ENCODE measurements around the gene LECT2.

The LECT2 gene

DNA sequence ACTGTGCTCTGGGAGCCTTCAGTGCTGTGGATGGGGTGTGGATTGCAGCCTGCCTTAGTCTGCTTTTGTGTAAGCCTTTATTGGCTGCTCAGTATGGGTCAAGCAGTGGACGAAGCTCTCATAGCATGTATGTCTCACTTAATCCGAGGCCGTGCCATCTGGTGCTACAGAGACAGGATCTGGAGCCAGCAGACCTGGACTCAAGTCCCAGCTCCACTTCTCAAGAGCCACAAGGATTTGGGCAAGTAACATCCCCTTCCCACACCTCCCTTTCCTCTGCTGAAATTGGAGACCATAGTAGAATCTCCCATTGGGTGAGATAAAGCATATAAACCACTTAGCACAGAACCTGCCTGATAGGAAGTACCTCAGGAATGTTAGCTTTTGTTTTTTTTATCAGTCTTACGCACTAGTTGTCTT is 23.4 kb upstream of the LECT2 start:
- DNase-seq = no peak

DNA sequence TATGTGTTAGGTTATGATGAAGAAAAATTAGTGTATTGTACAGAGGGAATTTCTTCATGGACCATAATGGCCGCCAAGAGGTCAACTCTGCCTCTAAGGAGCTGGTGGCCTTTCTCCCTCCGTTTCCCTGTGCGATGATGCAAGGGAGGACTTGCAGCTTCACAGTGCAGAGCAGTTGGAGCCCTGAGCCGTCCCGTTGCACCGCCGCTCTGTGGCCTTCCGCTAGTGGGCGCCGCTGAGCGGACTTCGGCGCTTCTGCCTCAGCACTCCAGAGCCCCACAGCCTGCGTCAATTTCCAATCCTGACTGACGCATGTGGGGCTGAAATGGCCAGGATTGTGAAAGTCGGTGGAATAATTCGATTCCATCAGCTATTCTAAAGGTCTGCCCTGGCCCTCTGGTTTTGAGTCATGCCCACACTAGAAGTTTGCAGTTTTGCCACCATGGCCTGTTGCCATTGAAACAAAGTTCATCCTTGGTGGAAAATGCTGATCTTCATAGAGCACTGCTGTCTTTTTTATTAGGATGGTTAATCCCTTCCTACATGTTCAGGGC is 22.7 kb upstream of the LECT2 start:
- DNase-seq = peak; percentile 94

DNA sequence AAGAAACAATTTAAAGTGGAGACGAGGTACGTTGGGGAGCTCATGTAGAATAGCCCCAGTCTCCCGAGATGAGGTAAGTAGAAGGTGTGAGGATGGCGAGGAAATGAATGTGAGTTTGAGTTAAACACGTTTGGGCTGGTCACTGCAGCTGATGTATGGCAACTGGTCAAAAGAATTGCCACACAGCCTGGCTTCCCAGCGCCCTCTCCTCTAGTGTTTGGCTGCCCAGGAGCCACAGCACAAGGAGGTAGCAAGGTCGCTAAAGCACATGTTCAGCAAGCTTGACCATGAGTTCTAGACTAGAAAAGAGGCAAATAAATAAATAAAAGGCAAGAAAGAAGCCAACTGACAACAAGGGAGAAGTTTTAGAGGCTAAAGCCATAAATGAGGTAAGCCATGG is 21.4 kb upstream of the LECT2 start:
- no peak for DNase-seq

DNA sequence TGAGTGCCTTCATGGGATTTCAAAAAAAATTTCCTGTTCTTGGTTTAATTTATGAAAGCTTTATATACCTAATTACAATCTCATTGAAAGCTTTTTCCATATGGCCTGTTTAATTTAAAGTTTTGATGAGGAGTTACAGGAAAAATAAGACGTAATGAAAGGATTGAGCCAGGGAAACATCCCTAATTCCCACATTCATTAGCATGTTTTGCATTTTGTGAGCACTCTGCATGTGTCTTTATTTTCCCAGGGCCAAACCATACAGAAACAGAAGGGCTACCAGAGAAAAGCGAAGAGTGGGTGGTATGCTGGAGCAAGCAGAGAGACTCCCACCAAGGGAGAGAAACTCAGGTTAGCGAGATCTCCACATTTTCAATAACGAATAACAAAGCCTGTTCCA is 20.3 kb upstream of the LECT2 start:
- DNase-seq = no peak

DNA sequence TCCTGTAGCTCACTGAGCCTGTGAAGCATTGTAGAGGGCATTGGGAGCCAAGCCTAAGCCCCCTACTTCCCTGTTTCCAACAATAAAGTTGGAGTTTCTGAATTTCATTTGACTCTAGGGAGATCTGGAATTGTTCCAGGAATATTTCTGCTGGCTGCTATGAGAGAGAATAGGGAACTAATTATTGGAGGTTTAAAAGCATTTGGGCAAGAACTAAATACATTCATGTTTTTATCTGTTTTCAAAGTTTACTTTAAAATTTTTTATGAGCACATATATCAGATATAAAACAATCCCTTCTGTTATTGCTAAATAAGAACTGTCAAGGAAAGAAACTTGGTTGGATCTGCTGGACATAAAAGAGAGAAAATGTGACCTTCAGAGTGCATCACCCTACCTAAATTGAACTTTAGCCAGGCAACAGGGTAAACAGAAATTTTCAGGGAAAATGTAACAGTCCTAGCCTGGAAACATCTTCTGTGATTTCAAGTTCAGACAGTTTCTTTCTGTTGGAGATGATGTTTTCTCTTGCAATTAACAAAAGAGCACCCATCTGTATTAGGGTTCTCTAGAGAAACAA is 19.3 kb upstream of the LECT2 start:
- DNase-seq = no peak

DNA sequence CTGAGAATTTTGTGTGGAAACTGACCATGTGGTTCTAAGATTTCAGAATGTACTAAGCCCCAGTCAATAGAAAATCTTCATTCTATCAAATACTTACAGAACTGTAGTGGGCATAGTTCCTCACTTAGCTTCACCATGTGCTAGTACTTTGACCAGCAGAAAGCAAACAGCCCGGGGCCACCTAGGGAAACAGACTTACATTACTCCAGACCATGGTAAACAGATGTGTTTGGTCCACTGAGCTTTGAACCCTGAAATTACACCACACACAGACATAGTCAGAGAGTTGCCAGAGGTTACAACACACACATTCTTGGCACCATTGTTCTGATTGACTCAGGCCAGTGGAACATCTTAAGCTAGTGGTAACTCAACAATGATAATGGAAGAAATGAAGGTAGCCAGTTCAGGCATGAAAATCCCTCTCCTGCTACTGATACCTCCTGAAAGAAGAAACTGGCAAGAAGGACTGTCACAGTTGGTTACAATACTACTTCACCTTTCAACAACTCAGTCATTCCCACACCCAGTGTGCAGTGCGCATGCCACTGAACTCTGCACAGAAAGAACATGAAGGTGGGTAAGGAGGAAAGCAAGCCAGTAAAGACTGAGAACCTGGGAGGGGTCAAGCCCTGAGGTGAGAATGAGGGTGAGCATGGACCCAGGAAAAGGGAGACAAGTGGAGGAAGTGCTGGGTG is 18.7 kb upstream of the LECT2 start:
- DNase-seq = no peak

DNA sequence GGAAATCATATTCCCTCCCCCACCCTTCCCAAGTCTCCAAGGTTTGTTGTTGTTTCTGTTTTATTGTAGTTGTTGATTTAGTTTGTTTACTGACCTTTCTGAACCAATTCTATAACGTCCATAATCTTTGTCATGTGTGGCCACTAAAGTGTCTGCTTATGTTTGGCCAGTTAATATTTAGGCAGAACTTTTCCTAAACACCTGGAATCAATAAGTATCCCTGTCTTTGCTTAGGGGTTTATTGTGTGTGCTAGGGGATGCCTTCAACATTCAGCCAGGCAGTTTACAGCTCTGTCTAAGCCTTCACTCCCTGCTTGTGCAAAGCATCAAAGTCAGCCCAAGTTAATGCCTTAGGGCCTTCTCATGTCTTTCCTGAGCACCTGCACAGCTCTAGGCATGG is 16.9 kb upstream of the LECT2 start:
- no peak for DNase-seq

DNA sequence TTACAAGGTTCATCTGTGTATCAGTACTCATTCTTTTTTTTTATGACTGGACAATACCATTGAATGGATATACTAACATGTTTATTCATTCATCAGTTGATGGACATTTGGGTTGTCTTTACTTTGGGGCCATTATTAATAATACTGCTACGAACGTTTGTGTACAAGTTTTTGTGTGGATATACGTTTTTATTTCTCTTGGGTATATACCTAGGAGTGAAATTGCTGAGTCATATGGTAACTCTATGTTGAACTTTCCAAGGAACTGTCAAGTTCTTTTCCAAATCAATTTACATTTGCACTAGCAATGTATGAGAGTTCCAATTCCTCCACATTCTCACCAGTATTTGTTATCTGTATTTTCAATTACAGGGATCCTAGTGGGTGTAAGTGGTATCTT is 12.0 kb upstream of the LECT2 start:
- no peak for DNase-seq

DNA sequence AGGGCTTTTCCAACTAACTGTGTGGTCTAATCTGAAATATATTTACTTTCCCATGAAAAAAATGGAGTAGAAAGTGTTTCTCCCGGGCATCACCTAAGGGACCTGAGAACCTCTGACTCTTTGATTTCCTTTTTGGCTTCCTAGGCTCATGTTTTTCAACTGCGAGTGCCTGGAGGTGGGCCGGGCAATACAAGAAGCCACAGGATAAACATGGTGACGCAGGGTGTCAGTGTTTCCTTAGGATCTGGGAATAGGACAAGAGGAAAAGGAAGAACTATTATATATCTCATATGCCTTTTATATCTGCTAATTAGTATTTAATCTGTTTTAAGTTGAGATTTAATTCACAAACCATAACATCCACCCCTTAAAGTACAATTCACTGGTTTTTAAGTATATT is 11.4 kb upstream of the LECT2 start:
- DNase-seq = no peak

DNA sequence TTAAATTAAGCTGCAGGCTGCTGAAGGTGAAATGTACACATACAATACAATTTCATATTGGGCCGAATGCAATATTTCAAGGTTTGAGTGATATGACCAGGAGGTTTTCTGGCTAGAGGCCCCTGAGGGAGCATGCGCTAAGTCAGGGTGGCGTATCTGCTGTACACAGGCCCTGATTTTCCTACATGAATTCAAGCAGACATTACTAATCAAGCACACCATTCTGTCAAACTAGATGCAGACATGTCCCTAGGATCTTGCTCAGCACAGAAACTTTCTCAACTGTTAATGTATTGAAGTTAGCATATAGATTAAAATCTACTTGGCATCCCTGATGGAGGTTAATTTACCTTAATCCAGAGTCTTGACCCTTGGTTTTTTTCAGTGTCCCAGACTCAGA is 10.7 kb upstream of the LECT2 start:
- DNase-seq = no peak

DNA sequence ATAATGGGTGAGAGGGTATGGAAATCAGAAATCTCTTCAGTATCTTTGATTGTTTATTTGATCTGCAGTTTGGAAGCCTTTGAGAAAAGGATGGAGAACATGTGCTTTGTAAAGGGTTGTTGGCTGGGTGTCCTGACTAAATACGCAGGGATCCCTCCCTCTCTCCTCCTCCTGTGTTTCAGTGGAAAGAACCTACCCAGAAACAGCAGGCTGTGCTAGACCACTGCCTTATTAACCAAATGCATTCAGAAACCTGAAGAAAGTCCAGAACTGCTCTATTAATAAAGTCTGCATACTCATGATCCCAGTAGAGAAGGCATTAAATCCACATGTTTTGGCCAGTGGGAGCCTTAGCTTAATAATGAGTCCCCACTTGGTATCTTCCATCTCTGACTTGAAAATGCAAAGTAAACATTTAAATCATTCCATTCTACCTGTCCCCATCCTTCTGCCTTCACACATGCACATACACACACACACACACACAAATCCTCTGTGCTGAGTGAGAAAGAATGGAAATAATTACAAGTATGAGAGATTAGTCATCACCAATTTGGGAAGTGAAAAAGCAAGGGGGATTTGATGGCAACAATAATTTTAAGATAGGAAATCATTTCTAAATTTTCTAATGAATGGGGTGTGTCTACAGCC is 10.0 kb upstream of the LECT2 start:
- DNase-seq = no peak

DNA sequence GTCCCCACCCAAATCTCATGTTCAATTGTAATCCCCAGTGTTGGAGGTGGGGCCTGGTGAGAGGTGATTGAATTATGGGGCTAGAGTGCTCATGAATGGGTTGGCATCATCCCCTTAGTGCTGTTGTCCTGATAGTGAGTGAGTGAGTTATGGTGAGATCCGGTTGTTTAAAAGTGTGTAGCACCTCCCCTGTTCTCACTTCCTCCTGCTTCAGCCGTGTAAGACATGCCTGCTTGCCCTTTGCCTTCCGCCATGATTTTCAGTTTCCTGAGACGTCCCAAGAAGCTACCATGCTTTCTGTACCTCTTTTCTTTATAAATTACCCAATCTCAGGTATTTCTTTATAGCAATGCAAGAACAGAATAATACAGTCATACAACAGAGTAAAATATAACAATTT is 742 bp upstream of the LECT2 start:
- DNase-seq = no peak

DNA sequence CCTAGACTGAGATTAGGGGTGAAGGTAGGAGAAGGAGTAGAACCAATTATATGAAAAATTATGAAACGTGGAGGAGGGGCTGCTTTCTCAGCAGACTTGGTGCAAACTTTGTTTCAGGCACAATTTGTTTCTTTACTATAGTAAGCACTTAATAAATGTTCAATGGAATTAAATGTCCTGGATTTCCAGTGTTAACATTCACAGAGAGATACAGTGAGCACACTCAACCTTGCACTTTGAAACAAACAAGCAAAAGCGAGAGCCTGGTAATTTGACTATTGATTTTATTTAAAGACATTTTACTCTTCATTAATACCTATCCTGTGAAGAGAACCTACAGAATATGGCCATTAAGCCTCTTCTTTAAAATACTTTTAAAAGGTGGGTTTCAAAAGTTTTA is 933 bp downstream of the LECT2 start:
- no peak for DNase-seq

DNA sequence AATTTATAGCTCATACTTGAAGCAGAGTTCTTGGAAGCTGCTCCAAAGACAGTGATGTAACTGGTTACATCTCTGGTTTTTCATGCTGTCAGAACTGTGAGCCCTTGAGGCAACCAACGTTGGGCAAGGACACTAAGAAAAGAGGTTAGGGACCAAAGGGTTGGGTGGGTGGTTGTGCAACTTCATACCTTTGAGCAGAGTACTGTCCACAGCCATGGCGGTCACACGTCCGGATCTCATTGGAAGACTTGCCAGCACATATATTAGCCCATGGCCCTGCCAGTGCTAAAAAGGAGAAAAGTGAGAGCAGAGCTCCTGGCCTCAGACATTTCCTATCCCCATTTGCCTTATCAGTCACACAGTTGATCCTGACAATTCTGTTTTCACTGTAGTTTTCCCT is 2.1 kb downstream of the LECT2 start:
- DNase-seq = no peak

DNA sequence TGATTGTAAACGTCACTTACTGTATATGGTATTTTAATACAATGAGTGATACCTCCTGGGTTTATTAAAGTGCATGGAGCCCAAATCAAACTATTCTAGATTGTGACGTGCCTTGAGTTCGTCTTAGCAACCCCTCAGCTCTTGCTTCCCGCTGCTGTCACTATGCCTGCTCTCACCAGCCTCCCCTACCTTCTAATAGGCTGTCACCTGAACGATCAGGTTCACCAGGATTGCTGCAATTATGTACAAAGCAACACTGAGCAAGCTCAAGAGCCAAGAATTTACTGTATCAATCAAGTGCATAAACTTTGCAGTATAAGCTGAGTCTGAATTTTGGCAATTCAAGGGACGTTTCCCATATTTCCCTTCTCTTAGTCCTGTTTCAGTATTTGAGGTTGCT is 3.0 kb downstream of the LECT2 start:
- no peak for DNase-seq

DNA sequence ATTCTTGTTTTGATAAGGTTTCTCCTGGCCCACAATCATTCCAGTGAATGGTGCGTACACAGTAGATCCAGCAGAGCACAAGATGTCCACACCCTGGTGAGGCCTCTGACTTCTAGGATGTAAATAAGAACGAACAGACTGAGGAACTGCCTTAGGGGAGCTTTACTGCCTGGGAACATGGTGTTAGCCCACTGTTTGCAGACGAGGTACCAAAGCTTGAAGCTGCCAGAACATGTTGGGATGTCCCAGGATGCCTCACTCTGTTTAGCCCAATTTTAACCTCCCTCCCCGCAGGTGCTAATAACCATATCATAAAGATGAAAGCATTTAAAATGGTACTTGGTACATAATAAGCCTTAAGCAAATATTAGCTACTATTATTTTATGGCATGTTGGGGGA is 3.5 kb downstream of the LECT2 start:
- DNase-seq = no peak

DNA sequence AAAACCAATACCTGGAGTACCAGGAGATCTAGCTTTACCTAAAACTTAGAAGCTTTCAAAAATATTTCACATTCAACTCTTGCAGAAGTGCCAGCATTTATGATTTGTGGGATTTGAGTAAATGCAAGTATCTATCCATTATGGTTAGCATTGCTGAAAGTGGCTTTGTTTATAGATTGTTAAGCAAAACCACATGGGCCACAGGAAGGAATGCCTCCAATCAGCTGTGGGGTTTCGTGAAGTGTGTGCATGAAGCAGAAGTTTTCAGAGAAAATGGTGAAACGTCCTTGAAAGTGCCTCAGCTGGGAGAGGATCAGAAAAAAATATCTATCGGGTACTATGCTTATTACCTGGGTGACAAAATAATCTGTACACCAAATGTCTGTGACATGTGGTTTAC is 4.2 kb downstream of the LECT2 start:
- no peak for DNase-seq

DNA sequence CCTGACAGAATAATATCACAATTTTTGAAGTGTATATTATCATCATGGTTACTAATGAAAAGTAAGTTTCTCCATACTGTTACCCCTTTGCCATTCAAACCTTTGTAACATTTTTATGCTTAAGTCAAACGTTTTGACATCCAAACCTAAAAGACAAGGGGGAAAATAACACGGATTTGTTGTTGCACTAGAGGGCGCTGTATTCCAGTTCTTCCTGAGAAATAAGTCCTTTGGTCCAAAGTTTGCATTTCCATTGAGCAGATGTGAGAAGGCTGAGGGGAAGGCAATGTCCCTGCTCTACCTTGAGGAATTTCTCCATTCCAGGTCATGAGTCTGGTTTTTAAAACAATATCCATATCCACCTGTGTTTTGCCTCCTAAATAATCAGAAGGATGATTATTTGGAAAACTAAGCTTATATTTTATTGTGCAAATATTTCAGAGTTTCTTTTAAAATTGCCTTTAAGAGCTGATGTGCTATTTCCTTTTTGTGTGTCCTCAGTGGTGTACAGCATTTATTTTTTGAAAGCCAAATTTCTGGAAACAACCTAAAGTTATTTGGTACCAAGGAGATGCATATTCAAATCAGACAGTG is 9.7 kb downstream of the LECT2 start:
- DNase-seq = peak; percentile 62

DNA sequence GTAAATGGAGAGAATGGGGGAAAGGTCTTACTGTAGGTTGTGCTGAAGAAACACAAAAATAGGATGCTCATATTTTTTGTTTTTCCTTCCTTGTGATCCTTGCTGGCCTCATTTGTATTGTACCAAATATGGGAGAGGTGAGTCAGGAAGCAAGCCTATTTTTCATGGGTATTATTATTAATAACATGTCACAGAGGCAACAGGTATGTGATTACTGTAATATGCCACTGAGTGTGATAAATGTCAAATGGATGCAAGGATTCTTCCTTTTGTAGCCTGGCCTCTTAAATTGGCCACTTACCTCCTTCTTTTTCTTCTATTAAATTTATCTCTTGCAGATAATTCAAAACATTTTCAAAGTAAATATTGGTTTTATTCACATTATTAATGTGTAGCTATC is 10.2 kb downstream of the LECT2 start:
- DNase-seq = no peak

DNA sequence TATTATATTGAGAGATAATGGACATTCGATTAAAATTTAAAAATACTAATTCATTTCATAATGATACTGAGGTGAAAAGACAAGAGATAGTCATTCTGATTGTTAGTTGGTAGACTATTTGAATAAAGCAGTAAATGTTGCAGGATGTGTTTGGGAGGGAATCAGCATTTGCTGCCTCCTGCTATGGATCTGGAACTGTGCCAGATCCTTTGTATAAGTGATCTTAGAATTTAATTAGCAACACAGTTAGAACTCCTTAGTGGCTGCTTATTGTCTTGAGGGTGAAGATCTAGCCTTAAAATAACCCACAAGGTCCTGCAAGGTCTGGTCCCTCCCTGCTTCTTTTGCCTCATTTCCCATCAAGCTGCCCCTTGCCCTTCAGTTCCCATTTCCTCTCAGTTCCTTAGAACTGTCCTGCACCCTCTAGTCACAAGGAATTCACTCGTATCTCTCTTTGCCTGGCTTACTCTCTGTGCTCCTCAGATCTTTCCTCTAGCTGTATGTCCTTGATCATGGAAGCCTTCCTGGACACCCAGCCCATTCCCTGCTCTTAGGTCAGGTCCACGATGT is 12.5 kb downstream of the LECT2 start:
- no peak for DNase-seq

DNA sequence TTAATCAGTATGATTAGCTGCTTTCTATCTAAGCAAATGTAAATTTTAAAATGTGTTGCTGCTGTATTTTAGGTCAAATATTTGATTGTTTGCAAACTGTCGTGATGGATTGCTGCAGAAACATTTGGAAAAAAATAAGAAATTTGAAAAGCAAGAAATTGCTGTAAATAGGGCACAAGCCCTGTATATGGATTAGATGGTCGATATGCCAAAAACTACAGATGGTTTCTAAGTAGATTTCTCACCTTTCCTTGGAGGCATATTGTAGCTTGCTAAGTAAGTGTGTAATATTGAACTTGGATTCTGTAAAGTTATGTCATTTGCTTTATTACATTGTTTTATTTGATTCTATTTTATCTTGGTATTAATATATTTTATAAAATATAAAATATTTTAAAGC is 13.1 kb downstream of the LECT2 start:
- no peak for DNase-seq

DNA sequence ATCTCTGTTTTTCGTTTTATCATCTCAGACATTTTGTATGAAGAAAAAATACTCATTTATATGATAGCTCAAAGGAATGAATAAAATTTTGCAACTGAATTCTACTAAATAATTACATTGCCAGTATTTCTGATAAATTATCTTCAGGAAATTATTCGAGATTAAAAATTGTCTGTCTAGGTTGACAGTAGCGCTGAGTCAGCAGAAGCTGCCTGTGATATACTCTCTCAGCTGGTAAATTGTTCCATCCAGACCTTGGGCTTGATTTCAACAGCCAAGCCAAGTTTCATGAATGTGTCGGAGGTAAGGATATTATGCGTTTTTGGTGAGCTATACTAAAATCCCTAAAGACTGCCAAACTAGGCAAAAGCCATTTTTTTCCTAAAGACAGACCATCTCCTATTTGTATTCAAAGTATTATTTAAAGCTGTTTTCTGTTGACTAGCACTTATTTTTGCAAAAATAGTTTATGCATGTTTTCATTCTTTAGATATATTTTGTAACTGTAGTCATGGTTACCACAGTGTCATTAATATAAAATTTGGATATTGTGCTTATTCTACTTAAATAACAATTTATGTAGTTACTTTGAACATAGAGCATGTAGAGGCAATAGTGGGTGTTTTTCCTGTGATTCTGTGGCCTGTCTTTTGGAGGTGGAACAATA is 17.4 kb downstream of the LECT2 start:
- DNase-seq = no peak

DNA sequence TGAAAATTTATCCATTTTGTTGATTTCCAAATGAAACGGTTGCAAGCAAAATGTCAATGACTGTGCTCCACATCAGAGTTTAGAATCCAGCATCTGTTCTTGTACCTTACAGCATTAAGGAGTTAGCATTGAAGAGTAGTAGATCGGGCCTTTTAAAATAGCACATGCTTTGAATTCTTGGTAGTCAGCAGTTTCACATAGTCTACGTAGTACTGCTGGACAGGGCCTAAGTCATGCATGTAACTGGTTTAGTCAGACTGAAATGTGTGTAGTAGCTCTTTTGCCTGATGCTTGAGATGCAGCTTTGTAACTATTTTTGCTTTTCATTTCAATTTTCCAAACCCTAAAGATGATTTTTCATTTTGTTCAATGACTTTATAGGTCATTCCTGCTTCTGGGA is 19.8 kb downstream of the LECT2 start:
- no peak for DNase-seq

Measured in islet precursor cell (in vitro differentiated cells).